ENCODE measurements around the gene SUV39H2.

GRCh38 chr10:14930610-14931009 lies 51.9 kb downstream of the SUV39H2 start:
- TF ChIP-seq CTCF (IDR thresholded peaks at IDR 0.05 in 2 of 3, conservative IDR thresholded peaks at IDR 0.05 in 1 of 3; ENCODE audit: control insufficient read depth in 2 of 3, extremely low read depth in 1 of 3, insufficient read depth in 1 of 3, low read depth in 3 of 3, low read length in 3 of 3) (no peak), SMAD1 (IDR thresholded peaks at IDR 0.05; ENCODE audit: low read depth, partially characterized antibody) (no peak), ZZZ3 (IDR thresholded peaks at IDR 0.05; ENCODE audit: control insufficient read depth, insufficient read length, low read depth) (no peak), EZH2 (IDR thresholded peaks at IDR 0.05; ENCODE audit: borderline replicate concordance, control insufficient read depth, low read depth, low read length) (no peak), E2F4 (IDR thresholded peaks at IDR 0.05; ENCODE audit: low read depth, low read length) (no peak), USF2 (IDR thresholded peaks at IDR 0.05; ENCODE audit: borderline replicate concordance, low read depth, low read length) (no peak), EGR1 (IDR thresholded peaks at IDR 0.05; ENCODE audit: borderline replicate concordance in 1 of 2, low read depth in 2 of 2, low read length in 2 of 2) (no peak), EP300 (IDR thresholded peaks at IDR 0.05; ENCODE audit: borderline replicate concordance in 1 of 2, control insufficient read depth in 1 of 2, low read depth in 2 of 2, low read length in 2 of 2) (no peak), ZNF274 (IDR thresholded peaks at IDR 0.05; ENCODE audit: insufficient read depth, insufficient read length) (no peak), TARDBP (IDR thresholded peaks at IDR 0.05; ENCODE audit: borderline replicate concordance) (no peak), POLR2A (IDR thresholded peaks at IDR 0.05; ENCODE audit: low read depth, low read length) (no peak), HDAC2 (IDR thresholded peaks at IDR 0.05) (no peak)

Measured in GM12878 (cell line).